Measurements from ENCODE around the gene TTC7B. TPM values are rescaled to one million over a fixed set of nuclear protein-coding genes. Genes with fewer than 3 reads are reported as not detected.

TTC7B gene
- total RNA-seq, 2 experiments from 2014 or later: 1.2 to 1.3 TPM

DNA sequence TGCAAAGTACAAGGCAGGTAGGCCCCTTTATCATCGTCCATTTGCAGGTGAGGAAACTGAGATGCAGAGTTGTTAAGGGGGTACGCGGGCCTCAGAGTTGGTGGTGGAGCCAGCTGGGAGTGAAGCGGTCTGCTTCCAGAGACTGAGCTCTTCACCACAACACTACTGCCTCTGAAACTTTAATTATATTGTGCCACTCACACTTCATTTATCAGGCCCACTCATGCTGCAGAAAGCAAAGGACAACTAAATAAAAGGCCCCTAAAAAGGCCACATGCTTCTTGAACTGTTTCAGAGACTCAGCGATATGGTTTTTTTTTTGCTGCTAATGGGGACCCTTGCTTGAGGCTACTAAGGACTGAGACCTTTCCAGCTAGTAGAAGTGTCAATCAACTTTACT is 153.1 kb downstream of the TTC7B start:
- ChIA-PET CTCF (no interaction called here), POLR2A (interaction anchor here (0.6 kb wide), 1 partner anchor 199 kb away, joined by 4 read pairs; no protein-coding TSS in a partner anchor)
- H3K27me3 Mint-ChIP-seq: no peaks in the 10 kb centered on the region
- H3K4me1 Mint-ChIP-seq (ENCODE audit: low read depth): peaks cover 5% of the 10 kb centered on the region
- TF ChIP-seq, protein P1, sequence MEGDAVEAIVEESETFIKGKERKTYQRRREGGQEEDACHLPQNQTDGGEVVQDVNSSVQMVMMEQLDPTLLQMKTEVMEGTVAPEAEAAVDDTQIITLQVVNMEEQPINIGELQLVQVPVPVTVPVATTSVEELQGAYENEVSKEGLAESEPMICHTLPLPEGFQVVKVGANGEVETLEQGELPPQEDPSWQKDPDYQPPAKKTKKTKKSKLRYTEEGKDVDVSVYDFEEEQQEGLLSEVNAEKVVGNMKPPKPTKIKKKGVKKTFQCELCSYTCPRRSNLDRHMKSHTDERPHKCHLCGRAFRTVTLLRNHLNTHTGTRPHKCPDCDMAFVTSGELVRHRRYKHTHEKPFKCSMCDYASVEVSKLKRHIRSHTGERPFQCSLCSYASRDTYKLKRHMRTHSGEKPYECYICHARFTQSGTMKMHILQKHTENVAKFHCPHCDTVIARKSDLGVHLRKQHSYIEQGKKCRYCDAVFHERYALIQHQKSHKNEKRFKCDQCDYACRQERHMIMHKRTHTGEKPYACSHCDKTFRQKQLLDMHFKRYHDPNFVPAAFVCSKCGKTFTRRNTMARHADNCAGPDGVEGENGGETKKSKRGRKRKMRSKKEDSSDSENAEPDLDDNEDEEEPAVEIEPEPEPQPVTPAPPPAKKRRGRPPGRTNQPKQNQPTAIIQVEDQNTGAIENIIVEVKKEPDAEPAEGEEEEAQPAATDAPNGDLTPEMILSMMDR (IDR thresholded peaks at IDR 0.05): no peak
- H3K4me3 ChIP-seq (ENCODE audit: low read length): no peak overlapping the region
- peaks cover 0 to 4% of the 10 kb centered on the region in 2 experiments for H3K9me3 ChIP-seq (ENCODE audit: control insufficient read depth in 1 of 2, insufficient read depth in 1 of 2, low read length in 2 of 2)
- DNase-seq (no peak), ATAC-seq (ENCODE audit: poor library complexity) (no peak)
- H3K4me3 Mint-ChIP-seq: no peak overlapping the region
- H3K27me3 ChIP-seq (ENCODE audit: control insufficient read depth in 1 of 2, insufficient read depth in 2 of 2, low read length in 2 of 2): no peaks in the 10 kb centered on the region
- no peaks in the 10 kb centered on the region for H3K36me3 Mint-ChIP-seq (ENCODE audit: low read depth)
- intact Hi-C loops (cut with DNase I, micrococcal nuclease): no loop called here
- no peaks in the 10 kb centered on the region for H3K4me1 ChIP-seq (ENCODE audit: insufficient read depth, low read length)
- H3K36me3 ChIP-seq (ENCODE audit: insufficient read depth, low read length): no peaks in the 10 kb centered on the region
- no peaks in the 10 kb centered on the region for H3K9me3 Mint-ChIP-seq
- no peak overlapping the region for H3K27ac ChIP-seq (ENCODE audit: low read depth in 1 of 2, low read length in 2 of 2)
- H3K27ac Mint-ChIP-seq: no peak overlapping the region

- DNase-seq (no peak), ATAC-seq (ENCODE audit: poor library complexity) (no peak)
- ChIA-PET POLR2A (interaction anchor here (0.6 kb wide), 1 partner anchor 265 kb away, joined by 3 read pairs; no protein-coding TSS in a partner anchor), CTCF (interaction anchor here (1.4 kb wide), 1 partner anchor 25 kb away, joined by 3 read pairs; no protein-coding TSS in a partner anchor)
- TF ChIP-seq, protein P1 (IDR thresholded peaks at IDR 0.05): no peak
- Mint-ChIP-seq H3K9me3 (no peaks in the 10 kb centered on the region), H3K27me3 (no peaks in the 10 kb centered on the region), H3K36me3 (ENCODE audit: low read depth) (no peaks in the 10 kb centered on the region), H3K27ac (no peak overlapping the region), H3K4me3 (no peak overlapping the region), H3K4me1 (ENCODE audit: low read depth) (peaks cover 5% of the 10 kb centered on the region)
- Histone ChIP-seq H3K4me1 (ENCODE audit: insufficient read depth, low read length) (no peaks in the 10 kb centered on the region), H3K4me3 (ENCODE audit: low read length) (no peak overlapping the region), H3K27ac (ENCODE audit: low read depth in 1 of 2, low read length in 2 of 2) (no peak overlapping the region), H3K9me3 (ENCODE audit: control insufficient read depth in 1 of 2, insufficient read depth in 1 of 2, low read length in 2 of 2) (peaks cover 0 to 4% of the 10 kb centered on the region in 2 experiments), H3K36me3 (ENCODE audit: insufficient read depth, low read length) (no peaks in the 10 kb centered on the region), H3K27me3 (ENCODE audit: control insufficient read depth in 1 of 2, insufficient read depth in 2 of 2, low read length in 2 of 2) (no peaks in the 10 kb centered on the region)
- intact Hi-C loops (cut with DNase I, micrococcal nuclease): no loop called here
Observed at GRCh38 chr14:90661866-90662265, 154.4 kb downstream of the TTC7B start.

DNA sequence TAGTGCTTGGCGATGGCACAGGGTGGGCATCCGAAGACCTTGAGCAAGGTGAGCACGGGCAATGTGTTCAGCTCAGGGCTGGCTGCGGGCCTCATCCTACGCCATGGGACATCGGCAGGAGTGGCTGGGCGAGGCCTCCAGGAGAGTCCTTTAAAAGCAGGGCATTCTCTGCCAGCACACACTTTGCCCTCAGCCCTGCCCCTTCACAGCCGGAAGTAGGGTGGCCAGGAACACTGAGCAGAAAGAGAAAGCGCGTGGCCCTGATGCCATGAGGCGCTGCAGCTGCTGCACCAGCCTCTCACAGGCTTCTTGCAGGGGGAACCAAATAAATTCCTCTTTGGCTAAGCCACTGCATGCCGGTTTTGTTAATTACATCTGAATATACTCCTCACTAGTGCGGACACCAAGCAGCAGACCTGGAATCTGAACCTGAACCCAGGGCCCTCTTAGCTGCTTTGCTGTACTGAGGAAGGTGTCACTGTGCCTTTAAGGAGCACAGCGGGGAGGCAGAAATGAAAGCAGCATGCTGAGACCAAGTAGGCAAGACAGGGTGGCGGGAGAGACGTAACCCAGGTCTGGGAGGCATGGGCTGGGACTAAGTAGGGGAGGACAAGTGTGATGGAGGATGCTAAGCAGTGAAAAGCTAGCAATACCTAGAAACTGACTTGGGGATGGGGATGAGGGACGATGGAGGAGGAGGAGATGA is 155.2 kb downstream of the TTC7B start:
- peaks cover 0 to 4% of the 10 kb centered on the region in 2 experiments for H3K9me3 ChIP-seq (ENCODE audit: control insufficient read depth in 1 of 2, insufficient read depth in 1 of 2, low read length in 2 of 2)
- no peaks in the 10 kb centered on the region for H3K27me3 ChIP-seq (ENCODE audit: control insufficient read depth in 1 of 2, insufficient read depth in 2 of 2, low read length in 2 of 2)
- intact Hi-C loops (cut with DNase I, micrococcal nuclease): no loop called here
- ChIA-PET CTCF (interaction anchor here (1.4 kb wide), 1 partner anchor 26 kb away, joined by 3 read pairs; no protein-coding TSS in a partner anchor), POLR2A (no interaction called here)
- H3K27me3 Mint-ChIP-seq: no peaks in the 10 kb centered on the region
- no peaks in the 10 kb centered on the region for H3K4me1 ChIP-seq (ENCODE audit: insufficient read depth, low read length)
- no peak for ATAC-seq (ENCODE audit: poor library complexity)
- H3K4me1 Mint-ChIP-seq (ENCODE audit: low read depth): peaks cover 5% of the 10 kb centered on the region
- H3K4me3 ChIP-seq (ENCODE audit: low read length): no peak overlapping the region
- TF ChIP-seq, protein P1 (IDR thresholded peaks at IDR 0.05): no peak
- H3K4me3 Mint-ChIP-seq: no peak overlapping the region
- H3K36me3 ChIP-seq (ENCODE audit: insufficient read depth, low read length): no peaks in the 10 kb centered on the region
- no peaks in the 10 kb centered on the region for H3K36me3 Mint-ChIP-seq (ENCODE audit: low read depth)
- H3K9me3 Mint-ChIP-seq: no peaks in the 10 kb centered on the region
- peak in 1 of 14 experiments; percentile 5 for DNase-seq
- no peak overlapping the region for H3K27ac ChIP-seq (ENCODE audit: low read depth in 1 of 2, low read length in 2 of 2)
- no peak overlapping the region for H3K27ac Mint-ChIP-seq

All from CD4-positive, alpha-beta T cell (primary cell).